Glomerular visceral epithelial cell (primary cell): ENCODE data around the gene RAB5A.
"Not testable (repeated sequence)": the region's sequence is repeated elsewhere in the genome, so short reads cannot be mapped to it uniquely, and the experiment has no call there.

Experiments
- DNase-seq: peaks from one replicate; pipeline ENCODE4 v3.0.0-alpha.2; 2016; ENCODE audit errors: extremely low spot score

Gene RAB5A

DNA sequence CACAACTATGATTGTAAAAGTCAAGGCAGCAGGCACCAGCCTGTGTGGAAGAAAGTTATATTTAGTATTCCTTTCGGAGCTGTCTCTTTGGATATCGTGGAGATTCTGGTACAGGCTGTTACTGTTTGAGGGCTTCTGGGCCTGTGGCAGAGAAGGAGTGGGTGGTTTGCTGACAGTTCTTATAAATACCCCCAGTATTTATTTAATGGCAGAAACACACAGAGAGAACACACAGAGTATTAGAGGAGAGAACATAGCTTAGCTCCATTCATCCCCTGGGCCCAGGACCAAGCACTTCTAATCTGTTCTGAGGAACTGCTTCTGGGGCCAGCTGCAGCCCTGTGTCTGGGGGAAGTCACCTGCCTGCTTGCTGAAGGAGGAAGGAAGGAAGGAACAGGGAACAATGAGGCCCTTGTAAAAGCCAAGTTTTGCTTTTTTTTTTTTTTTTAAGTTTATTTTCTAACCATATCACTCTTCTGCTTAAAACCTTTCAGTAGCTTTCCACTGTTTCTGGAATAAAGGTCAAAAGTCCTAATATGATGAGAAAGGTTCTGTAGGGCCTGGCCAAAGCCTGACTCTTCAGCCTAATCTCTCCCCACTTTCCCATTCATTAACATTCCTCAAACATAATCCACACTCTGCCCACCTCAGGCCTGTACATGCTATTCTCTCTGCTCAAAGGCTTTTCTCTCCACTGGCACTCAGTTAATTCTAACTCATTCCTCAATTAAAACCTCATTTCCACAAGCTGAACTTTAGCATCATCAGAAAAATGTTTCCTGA, 76.9 kb downstream of the RAB5A start:
- DNase-seq: no peak

DNA sequence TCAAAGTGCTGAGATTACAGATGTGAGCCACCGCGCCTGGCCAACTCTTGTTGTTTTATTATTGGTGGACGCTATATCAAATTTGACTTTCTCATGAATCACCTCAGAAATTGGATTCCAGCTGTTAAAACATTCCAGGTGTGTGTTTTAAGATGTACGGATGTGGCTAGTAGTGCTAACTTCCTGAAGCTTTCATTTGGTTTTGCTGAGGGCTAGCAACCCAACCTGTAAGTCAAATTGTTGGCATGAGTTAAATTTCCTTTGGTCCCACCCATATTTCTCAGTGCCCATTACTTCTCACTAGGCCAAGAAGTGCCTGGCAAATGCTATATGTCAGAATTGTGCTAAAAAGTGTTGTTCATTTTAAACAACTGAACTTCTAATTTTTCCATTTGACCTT, 80.2 kb downstream of the RAB5A start:
- no peak for DNase-seq

DNA sequence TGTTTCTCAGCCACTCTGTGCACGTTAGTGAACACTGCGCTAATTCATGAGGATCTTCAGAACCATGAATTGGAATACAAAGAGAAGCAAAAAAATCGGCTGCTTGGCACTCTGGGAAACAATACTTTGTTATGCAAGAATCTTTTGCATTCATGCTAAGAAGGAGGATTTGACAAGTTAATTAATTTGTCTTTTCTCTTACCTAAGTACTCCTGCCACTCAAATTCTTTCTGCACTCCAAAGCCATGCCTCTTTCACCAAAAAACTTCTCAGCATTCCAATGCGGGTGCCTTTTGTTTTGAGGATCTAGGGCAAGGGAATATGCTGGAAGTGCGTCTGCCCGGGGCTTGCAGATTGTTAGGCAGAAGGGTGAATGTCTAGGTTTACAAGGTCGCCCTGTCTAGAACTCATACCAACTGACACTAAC, 82.0 kb downstream of the RAB5A start:
- DNase-seq: no peak

DNA sequence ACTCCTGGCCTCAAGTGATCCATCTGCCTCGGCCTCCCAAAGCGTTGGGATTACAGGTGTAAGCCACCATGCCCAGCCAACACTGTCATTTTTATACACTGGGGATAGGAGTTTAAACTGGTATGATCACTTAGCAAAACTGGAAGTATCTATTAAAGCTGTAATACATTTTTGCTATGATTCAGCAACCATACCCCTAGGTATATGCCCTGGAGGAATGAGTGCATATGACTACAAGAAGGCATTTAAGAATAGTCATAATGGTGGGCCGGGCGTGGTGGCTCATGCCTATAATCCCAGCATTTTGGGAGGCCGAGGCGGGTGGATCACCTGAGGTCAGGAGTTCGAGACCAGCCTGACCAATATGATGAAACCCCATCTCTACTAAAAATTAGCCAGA, 85.0 kb downstream of the RAB5A start:
- DNase-seq: not testable (repeated sequence)
